Large intestine (tissue), 1 donor: Measurements from ENCODE around the gene RPS28. TPM values are rescaled to one million over a fixed set of nuclear protein-coding genes. Genes with fewer than 3 reads are reported as not detected.

Source experiments
- polyA plus RNA-seq: library from polyadenylated mRNA; unstranded; fragments of 120-200 nt; gene quantifications from one replicate; pipeline ENCODE4 v1.2.1, GENCODE V29; 2013

RPS28 gene
- polyA plus RNA-seq, 1 donor = 1,187 TPM

Other genes starting within 250 kb of the RPS28 start
- 3.5 TPM for gene FBN3, start 171.9 kb upstream of the RPS28 start, polyA plus RNA-seq
- gene CERS4, start 112.1 kb upstream of the RPS28 start, polyA plus RNA-seq = 119 TPM
- gene CD320, start 13.1 kb upstream of the RPS28 start, polyA plus RNA-seq = 30.3 TPM
- 69.6 TPM for gene NDUFA7, start 121 bp upstream of the RPS28 start, polyA plus RNA-seq
- gene KANK3, start 21.8 kb downstream of the RPS28 start, polyA plus RNA-seq = 6.3 TPM
- 0.97 TPM for gene ANGPTL4, start 42.7 kb downstream of the RPS28 start, polyA plus RNA-seq
- 96.4 TPM for gene RAB11B, start 68.9 kb downstream of the RPS28 start, polyA plus RNA-seq
- gene MARCHF2, start 91.8 kb downstream of the RPS28 start, polyA plus RNA-seq = 12.5 TPM
- 222 TPM for gene HNRNPM, start 123.5 kb downstream of the RPS28 start, polyA plus RNA-seq
- 3.6 TPM for gene PRAM1, start 181.1 kb downstream of the RPS28 start, polyA plus RNA-seq
- 21.6 TPM for gene ZNF414, start 192.7 kb downstream of the RPS28 start, polyA plus RNA-seq